ENCODE measurements around the gene VENTX.

Gene VENTX

GRCh38 chr10:133237588-133238465 is at the start of gene VENTX:
VENTX (plus strand) TSS chr10:133237855; CDS start chr10:133237915, 60 bp downstream.
- no peak for DNase-seq

DNA sequence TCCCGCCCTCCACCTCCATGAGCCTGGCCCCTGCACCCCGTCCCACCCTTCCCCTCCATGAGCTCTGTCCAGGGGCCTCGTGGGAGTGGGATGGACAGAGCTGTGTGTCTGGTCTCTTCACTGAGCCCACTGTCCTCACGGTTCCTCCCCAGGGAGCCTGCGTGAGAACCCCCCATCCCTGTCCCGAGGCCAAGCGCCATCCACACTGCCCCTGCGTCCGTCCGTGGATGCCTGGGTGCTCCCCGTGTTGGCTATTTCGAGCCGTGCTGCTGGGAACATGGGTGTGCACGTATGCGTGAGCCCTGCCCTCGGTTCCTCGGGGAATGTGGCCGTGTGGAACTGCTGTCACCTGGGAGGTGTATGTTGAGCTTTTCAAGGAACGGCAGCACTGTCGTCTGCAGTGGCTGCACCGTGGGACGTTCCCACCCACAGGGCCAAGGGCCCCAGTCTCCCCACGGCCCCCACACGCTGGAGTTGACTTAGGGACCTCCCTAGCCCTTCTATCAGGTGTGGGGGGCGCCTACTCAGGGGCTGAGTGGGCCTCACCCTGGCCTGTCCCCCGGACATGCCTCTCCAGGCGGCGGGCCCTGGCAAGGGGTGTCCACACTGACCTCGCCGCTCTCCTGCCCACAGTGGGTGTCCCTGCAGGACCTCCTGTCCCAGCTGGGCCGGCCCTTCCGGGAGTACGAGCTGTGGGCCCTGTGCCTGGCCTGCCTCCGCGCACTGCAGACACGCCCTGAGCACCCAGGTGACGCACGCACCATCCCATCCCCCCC is 49.6 kb upstream of the VENTX start:
- DNase-seq = no peak

DNA sequence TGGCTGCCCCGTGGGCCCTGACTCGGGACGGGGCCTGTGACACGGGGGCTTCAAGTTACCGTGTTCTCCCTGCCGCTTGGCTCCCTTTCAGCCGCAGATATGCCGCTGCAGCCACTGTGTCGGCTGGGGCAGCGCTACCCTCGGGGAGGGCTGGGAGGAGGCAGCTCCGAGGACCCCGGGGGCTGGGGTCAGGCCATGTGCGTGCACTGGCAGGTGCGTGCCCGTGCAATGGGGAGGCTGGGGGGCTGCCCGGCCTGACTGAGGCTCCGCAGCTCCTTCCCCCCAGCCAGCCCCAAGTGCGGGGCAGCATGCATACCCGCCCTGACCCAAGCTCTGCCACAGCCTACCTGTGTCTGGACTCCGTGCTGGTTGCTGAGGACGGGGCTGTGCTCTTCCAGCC is 48.4 kb upstream of the VENTX start:
- DNase-seq = no peak

DNA sequence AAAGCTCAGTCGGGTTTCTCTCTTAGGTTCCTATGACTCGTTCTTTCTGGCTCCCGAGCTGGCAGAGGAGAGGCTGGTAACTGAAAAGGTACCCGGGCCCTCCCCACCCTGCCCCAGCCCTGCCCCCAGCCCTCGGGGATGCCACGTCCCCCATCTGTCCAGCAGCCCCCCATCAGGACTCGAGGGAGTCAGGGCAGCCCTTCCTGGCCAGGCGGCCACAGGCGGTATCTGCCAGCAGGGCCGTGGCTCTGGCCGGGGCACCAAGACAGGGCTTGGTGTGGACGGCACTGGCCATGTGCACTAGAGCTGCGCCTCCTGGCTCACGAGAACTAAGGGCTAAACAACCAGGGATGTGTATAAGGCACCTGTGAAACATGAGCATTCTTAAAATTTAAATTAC is 47.9 kb upstream of the VENTX start:
- no peak for DNase-seq

- DNase-seq = no peak
Measured at GRCh38 chr10:133190225-133190624, 47.4 kb upstream of the VENTX start.

- DNase-seq = no peak
Measured at GRCh38 chr10:133191651-133192050, 46.0 kb upstream of the VENTX start.

DNA sequence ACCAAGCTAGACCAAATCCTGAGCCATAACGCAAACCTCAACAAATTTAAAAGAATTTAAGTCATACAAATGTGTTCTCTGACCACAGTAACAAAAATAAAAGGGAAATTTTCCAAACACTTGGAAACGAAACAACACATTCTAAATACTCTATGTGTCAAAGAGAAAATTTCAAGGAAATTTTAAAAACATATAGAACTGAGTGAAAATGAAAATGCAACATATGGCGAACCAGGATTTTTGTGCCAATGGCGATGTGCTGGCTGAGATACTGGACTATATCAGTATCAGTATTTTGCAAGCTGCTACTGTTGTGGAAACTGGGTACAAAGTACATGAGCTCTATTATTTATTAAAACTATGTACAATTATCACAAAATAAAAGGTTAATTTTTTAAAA is 43.5 kb upstream of the VENTX start:
- no peak for DNase-seq

DNA sequence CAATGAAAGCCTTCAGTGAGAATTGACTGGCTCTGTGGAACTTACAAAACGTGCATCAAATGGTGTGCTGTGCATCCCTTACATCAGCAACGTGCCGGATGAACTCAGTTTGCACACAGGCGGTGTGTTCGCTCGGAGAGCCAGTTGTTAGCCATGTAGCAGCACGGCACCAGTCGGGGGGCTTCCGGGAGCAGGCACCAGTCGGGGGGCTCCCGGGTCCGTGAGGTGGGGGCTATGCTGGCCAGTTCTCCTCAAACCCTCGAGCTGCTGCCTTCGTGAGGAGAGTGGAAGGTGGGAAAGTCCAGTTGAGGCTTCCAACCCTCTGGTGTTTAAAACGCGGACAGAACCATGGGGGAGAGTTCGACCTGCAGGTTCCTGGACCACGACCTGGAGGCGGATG is 42.6 kb upstream of the VENTX start:
- DNase-seq = no peak

DNA sequence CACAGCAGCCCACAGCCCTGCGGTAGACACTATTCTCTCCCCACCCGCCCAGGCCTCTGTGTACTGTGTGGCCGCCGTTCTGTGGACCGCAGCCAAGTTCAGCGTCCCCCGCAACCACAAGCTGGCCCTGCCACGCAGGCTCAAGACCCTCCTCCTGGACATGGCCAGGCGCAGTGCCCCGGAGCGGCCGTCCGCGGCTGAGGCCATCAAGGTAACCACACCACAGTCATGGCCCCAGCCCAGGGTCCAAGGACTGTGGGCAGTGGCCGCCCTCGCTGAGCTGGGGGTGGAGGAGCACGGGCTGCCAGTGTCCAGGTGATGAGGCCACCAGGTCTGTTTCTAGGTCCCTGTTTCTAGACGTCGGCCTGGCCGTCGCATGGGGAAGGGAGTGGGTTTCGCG is 42.0 kb upstream of the VENTX start:
- no peak for DNase-seq

- no peak for DNase-seq
Measured at GRCh38 chr10:133196221-133196915, 41.3 kb upstream of the VENTX start.

DNA sequence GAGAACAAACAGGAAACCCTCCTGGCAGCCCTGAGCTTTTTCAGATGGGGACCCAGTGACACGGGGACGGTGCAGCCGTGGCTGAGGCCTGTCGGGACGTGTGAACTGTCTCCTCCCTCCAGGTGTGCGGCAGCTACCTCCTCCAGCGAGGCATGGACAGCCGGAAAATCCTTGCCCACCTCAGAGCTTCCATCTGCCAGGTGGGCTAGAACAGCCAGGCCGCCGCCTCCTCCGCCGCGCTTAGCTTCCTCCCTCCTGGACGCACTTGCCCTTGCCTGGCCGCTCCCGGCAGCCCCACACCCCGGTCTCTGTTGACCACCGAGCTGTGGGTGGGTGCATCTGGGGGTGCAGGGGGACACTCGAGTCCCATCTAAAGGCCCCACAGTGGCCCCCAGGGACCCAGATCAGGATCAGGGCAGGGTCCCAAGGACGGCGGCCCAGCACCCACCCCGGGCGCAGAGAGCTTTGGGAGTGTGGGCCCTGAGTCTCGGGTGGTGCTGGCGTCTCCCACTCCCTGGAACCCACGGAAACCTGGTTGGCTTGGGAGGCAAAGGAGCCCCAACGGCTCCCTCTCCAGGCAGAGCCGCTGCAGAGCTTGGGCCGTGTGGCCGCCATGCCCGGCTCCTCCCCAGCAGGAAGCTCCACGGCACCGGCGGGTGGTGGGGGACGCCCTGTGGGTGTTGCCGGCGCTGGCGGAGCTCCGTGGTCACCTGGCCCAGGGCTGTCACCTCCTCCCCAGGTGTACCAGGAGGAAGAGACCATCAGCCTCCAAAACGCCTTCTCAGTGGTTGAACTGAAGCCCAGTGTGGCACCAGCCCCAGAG is 40.5 kb upstream of the VENTX start:
- DNase-seq = no peak

DNA sequence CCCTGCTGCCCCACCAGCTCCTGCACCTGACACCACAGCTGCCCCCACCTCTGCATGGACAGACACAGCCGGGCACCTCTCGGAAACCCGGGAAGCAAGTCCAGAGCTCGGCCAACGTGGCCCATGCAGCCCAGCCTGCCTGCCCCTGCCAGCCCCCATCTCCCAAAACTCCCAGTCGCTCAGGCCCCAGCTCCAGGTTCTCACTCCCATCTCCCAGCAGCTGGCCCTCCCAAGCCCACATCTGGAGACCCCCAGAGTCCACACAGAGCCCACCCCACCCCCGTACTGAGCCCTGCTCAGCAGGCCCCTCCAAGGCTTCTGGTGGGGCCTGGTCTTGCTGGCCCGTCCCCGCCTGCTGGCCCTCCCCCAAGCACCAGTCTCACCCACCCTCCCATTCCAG is 39.9 kb upstream of the VENTX start:
- no peak for DNase-seq

DNA sequence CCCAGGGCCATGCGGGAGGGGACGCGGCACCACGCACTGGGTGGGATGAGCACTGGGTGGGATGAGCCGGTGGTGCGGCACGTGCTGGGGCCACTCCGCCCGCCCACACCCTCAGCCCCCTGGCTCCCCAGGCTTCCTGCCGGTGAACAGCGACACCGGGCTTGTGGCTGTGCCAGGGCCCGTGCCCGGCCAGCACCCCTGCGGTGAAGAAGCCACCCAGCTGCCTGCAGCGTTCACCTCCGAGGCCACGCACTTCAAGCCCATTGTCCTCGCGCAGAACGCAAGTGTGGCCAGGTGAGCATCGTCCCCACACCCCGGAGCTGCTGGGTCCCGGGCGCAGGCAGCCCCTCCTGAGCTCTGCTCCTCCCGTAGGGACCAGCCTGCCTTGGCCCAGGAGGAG is 39.4 kb upstream of the VENTX start:
- DNase-seq = no peak

- DNase-seq = no peak
Measured at GRCh38 chr10:133198621-133199487, 38.8 kb upstream of the VENTX start.

- no peak for DNase-seq
Measured at GRCh38 chr10:133199488-133199885, 38.2 kb upstream of the VENTX start.

DNA sequence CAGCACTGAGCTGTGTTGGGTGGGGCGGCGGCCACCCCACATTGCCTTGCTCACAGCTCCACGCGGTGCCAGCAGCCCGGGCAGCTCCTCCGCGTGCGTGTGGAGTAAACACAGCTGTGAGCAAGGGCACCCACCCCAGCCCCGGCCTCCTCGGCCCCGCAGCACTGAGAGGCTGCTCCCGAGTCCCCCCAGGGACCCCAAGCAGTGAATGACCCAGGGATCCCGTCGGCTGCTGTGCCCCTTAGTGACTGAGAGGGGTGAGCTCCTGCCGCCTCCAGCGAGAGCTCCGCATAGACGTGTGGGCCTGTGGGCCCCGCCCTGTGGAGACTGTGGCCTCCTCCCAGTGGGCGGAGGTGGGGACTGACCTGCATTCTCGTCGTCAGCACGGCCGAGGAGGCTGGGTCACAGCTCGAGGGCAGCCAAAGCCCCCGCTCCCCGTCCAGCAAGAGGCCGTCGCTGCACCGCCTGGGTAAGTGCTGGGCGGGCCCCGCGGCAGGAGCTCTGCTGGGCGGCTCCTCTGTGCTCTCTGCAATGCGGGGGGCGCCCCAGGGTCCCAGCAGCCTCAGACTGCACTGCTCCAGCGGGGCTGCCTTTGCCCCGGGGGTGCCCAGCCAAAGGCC is 37.6 kb upstream of the VENTX start:
- no peak for DNase-seq

- no peak for DNase-seq
Measured at GRCh38 chr10:133200621-133201031, 37.0 kb upstream of the VENTX start.

DNA sequence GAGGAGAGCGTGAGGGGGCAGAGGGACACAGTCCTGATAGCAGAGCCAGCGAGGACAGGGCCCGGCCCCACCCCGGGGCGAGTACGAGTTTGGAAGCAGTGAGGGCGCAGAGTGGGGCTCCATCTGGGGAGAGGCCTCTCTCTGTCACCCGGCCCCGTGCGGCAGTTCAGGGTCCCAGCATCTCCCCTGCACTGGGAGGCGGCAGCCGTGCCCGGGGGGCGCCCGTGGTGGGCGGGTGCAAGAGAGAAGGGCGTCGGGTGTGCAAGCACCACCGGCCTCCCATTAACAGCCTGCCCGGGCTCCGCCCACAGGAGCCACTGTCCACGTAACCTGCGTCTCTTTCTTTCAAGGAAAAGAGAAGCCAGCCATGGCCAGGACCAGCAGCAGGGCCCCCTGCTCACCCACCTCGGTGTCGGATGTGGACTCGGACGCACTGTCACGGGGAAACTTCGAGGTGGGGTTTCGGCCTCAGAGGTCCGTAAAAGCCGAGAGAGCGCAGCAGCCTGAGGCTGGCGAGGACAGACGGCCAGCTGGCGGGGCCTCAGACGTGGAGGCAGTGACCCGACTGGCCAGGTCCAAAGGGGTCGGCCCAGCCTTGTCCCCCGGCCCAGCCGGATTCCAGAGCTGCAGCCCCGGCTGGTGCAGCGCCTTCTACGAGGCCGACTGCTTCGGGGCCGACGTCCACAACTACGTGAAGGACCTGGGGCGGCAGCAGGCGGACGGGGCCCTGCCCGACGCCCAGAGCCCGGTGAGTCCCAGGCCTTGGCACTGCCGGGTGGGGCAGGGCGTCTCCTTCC is 36.3 kb upstream of the VENTX start:
- no peak for DNase-seq

DNA sequence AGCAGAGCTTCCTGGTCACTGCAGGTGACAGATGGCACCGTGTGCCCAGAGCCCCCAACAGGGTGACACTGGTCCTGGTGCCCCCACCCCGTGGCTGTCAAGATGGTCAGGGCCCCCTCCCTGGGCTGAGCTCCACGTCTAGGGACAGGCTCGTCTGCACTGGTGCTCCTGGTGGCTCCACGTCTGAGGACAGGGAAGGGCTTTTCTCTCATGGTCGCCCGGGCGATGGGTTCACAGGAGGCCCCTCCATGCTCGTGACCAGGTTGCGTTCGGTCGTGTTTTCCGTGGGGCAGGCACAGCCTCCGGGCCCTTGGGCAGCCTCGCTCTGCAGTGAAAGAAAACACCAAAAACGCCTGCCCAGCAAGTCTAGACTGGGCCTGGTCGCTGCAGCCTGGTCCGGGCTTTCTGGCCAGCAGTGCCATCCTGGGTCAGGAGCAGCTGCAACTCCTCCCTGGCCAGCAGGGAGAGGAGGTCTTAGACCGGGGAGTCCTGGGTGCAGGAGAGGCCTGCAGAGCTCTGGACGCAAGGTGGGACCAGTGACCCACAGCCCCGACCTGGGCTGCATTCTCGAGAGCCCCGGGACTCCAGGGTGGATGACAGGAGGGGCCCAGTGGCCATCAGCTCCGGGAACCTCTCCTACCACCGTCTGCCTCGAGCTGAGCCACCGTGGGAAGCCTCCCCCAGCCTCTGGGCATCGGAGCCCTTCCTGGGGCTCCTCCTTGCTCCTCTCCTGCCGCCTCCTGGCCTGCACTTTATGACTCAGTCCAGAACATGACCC is 35.5 kb upstream of the VENTX start:
- no peak for DNase-seq
